Motor neuron (in vitro differentiated cells): ENCODE measurements around the gene SLC15A4. TPM values are rescaled to one million over a fixed set of nuclear protein-coding genes. Genes with fewer than 3 reads are reported as not detected.
A peak's percentile ranks its signal among the peaks of the same experiment; 100 is the strongest.

Experiments used
- ATAC-seq, 8 experiments: fragments of 200-7000 bp; cut with Tn5 transposase; replicated peaks in 6 of 8; 2 replicates each; pipeline ENCODE4 v1.8.0; 2021; ENCODE audit warnings: mild to moderate bottlenecking in 8 of 8, moderate library complexity in 8 of 8
- H3K27ac ChIP-seq, 2 donors: fragments of 250-450 bp; sonication (Bioruptor Pico); 2 replicates each; pipeline ENCODE4 v1.9.0; 2021; ENCODE audit warnings: antibody characterized with exemption in 2 of 2, mild to moderate bottlenecking in 2 of 2, moderate library complexity in 1 of 2
- H3K4me1 ChIP-seq, 2 donors: fragments of 250-450 bp; sonication (Bioruptor Pico); replicated peaks in 1 of 2; 2 replicates each; pipeline ENCODE4 v1.6.1; 2021; ENCODE audit warnings: antibody characterized with exemption in 2 of 2, mild to moderate bottlenecking in 2 of 2, moderate library complexity in 1 of 2
- H3K4me3 ChIP-seq, 5 donors: fragments of 250-450 bp; sonication (Bioruptor Pico); 2 replicates each; pipeline ENCODE4 v1.9.0; 2021; ENCODE audit warnings: antibody characterized with exemption in 5 of 5, mild to moderate bottlenecking in 5 of 5, moderate library complexity in 4 of 5
- WGBS, 10 experiments: fragments of 450-650 bp; shearing (Covaris generic); methylation state at CpG; one replicate each; pipeline ENCODE4 v1.0.0; 2022; 5-methylcytosine and 5-hydroxymethylcytosine counted together
- in situ Hi-C, 9 experiments: fragments of 400-800 bp; cut with MboI; loops; one replicate each; pipeline ENCODE4 v1.15.0; 2021; ENCODE audit warnings: low sequenced_read_pairs in 9 of 9, low pct_unique_long_range_greater_than_20kb in 2 of 9; ENCODE audit not compliant: unreplicated experiment in 9 of 9
- total RNA-seq, 8 experiments: library from RNA; unstranded; fragments of 300-600 nt; gene quantifications; 2 replicates each; pipeline versions ENCODE4 v1.2.3 to v1.2.4, GENCODE V29; 2022

SLC15A4 gene
- 10 to 100 TPM in 3 of 8 experiments, 1 to 10 TPM in 5; 1.8 to 13.9 (median 6.6) TPM for total RNA-seq

- peak; percentile 93 to 98 (median 96) for ATAC-seq
- peaks cover 0 to 13% of the 10 kb centered on the region in 2 donors for H3K4me1 ChIP-seq
- H3K4me3 ChIP-seq = peak within 1 kb of the TSS; percentile 50 to 63 (median 56)
- H3K27ac ChIP-seq = peak within 1 kb of the TSS; percentile 90 to 91
- in situ Hi-C loops = loop anchor here in 2 of 9 experiments (25.0 kb wide), 2 partner anchors 562 to 1088 kb away; partner anchors contain the start of genes TMEM132C (in 1 of the 2) and TMEM132D (in 1 of the 2)
- 0 to 44% (median 8%) methylated on average over 2 to 19 of the region's 63 CpGs; no CpG with 5 or more reads in 1 of the 10 experiments for WGBS, 10 experiments
These were observed at the start of gene SLC15A4 for GRCh38 chr12:128823916-128824839. SLC15A4 (minus strand) TSS chr12:128823958; CDS start chr12:128823943, 15 bp downstream.

DNA sequence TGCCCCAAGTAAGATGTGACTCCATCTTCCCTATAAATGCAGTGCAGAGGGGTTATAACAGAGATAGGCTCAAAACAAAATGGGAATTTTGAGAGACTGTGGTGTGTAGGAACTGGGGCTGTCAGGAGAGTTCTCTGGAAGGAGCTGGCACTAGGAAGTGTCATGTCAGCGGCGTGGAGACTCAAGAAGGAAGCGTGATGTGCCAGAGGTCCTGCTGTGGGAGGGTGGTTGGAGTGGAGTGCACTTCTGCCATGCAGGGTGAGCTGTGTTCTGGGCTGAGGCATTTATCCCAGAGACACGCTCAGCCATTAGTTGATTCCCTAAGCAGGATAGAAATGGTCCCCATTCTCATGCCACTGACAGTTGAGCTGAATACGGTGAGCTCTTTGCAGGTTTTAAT, 48.5 kb upstream of the SLC15A4 start:
- no peak overlapping the region for H3K4me3 ChIP-seq
- WGBS, 10 experiments = 0 to 86% (median 50%) methylated on average over 1 to 4 of the region's 5 CpGs; no CpG with 5 or more reads in 5 of the 10 experiments
- H3K27ac ChIP-seq = no peak overlapping the region
- H3K4me1 ChIP-seq = no peaks in the 10 kb centered on the region
- ATAC-seq = no peak
- in situ Hi-C loops = no loop called here

DNA sequence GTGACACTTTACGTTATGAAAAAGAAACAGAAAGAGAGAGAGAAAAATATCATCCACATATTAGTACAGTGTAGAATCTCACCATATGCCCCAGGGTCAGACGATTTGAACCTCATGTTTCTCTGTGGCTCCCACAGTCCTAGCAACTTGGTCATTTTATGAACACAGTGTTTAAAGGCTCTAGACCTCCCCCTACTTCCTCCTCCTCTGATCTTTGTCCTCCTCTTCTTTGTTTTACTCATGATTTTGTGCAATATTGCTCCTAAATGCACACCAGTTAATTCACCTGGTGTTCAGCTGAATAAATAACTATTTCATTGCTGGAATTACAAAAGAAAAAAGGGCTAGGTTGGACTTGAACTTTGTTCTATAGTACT, 47.7 kb upstream of the SLC15A4 start:
- Histone ChIP-seq H3K27ac (no peak overlapping the region), H3K4me1 (no peaks in the 10 kb centered on the region), H3K4me3 (no peak overlapping the region)
- no peak for ATAC-seq
- in situ Hi-C loops = no loop called here
- 0 to 67% (median 17%) methylated on average over 1 to 2 of the region's 2 CpGs; no CpG with 5 or more reads in 1 of the 10 experiments for WGBS, 10 experiments

DNA sequence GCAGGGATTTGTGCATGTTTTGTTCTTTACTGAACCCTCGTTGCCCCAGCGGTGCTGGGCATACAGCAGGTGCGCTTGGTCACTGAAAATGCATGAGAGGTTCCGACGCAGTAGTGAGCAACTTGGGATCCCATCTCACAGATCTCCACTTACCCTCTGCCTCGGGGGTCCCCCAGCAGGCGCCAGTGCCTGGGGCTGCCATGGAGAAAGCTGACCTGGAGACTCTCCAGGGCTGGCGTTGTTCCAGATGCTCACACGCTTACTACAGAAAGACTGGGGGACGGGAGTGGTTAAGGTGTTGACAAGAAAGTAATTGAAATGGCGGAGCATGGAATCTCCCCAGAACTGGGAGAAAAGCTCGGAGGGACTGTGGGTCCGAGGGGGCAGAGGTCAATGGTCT, 43.7 kb upstream of the SLC15A4 start:
- ATAC-seq = no peak
- Histone ChIP-seq H3K4me3 (no peak overlapping the region), H3K27ac (no peak overlapping the region), H3K4me1 (no peaks in the 10 kb centered on the region)
- in situ Hi-C loops = no loop called here
- WGBS, 10 experiments = 26 to 99% (median 55%) methylated on average over 1 to 13 of the region's 13 CpGs; no CpG with 5 or more reads in 3 of the 10 experiments

DNA sequence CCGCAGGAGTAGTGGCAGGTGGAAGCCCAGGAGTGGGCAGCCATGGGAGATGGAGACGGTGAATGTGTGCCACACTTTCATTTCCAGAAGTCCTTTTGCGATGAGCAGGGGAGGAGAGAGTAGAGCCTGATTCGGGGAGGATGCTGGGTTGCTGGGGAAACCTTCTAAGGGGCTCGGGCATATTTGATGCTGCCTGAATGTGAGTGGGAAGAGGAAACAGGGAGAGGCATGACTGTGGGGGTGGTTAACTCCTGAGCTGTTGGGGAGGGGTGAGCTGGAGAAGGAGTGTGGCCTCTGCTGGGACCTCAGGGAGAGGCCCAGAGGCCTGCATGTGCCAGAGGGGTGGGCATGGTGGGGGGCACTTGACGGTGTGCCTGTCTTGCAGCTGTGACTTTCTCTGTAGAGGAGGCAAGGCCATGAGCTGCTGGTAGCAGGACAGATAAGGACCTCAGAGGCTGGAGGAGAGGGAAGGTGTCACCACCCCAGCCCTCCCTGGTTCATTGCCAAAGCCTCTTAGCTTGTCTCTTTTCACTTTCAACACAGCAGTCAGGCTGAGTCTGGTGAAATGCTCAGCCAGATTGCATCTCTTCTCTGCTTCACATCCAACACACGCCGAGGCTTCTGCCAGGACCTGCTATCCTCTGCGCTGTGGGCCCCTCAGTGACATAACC, 40.9 kb upstream of the SLC15A4 start:
- in situ Hi-C loops = no loop called here
- WGBS, 10 experiments = 13 to 94% (median 49%) methylated on average over 3 to 4 of the region's 9 CpGs; no CpG with 5 or more reads in 3 of the 10 experiments
- no peak overlapping the region for H3K4me3 ChIP-seq
- no peak for ATAC-seq
- no peaks in the 10 kb centered on the region for H3K4me1 ChIP-seq
- H3K27ac ChIP-seq = no peak overlapping the region

DNA sequence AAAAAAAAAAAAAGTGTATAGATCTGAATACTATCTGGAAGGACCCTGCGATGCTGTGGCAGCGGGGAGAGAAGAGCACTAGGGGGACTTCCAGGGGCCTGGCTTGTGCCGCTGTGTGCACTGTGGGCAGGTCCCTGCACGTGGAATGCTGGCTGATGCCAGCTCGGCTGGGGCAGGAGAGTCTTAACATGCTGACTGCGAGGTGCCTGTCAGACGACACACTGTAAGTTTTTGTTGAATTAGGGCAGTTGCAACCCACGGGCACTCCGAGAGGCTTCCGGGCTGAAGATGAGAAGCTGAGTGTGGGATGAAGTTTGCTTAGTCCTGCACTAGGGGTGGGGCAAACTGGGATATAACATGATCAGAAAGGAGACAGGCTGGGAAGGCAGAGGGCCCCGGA, 40.2 kb upstream of the SLC15A4 start:
- no peak for ATAC-seq
- in situ Hi-C loops = no loop called here
- H3K4me3 ChIP-seq = no peak overlapping the region

DNA sequence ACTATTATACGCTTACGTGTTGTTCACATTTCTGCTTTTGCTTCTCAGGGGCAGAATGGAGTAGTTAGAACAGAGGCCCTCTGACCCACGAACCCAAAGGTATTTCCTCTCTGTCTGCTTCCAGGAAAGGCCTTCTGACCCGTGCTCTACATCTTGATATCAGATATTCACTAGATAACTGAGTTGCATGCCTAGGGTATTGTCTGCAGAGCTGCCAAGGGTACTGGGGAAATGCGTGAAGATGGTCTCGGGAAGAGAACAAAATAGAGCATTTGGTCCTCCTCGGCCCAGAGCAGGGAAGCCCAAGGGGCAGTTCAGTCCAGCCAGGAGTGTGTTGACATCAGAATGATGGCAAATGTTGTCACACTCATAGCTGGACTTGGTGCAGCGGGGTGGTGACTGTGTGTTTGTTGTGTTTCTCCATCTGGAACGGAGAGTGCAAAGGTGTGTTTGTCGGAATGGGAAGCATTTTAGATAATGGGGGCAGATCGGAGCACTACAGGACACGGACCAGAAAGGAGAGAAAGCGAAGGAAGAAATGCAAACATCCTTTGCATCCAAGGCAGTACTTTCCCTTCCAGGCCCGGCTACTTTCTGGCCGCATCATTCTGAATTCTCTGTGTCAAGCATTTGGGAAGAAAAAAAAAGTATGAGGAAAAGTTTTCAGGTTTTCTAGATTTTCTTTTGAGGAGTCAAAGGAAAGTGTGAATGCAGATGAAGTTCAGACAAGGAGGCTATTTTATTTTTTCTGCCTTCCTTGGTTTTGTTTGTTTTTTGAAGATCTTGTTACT, 37.7 kb upstream of the SLC15A4 start:
- in situ Hi-C loops = no loop called here
- no peak for ATAC-seq
- Histone ChIP-seq H3K27ac (no peak overlapping the region), H3K4me3 (no peak overlapping the region), H3K4me1 (no peaks in the 10 kb centered on the region)
- WGBS, 10 experiments = 35 to 90% (median 58%) methylated on average over 7 to 14 of the region's 15 CpGs; no CpG with 5 or more reads in 1 of the 10 experiments

More for the DNA sequence above, 40.2 kb upstream of the SLC15A4 start:
- no peaks in the 10 kb centered on the region for H3K4me1 ChIP-seq
- H3K27ac ChIP-seq = no peak overlapping the region
- 0 to 94% (median 60%) methylated on average over 1 to 9 of the region's 11 CpGs; no CpG with 5 or more reads in 3 of the 10 experiments for WGBS, 10 experiments

DNA sequence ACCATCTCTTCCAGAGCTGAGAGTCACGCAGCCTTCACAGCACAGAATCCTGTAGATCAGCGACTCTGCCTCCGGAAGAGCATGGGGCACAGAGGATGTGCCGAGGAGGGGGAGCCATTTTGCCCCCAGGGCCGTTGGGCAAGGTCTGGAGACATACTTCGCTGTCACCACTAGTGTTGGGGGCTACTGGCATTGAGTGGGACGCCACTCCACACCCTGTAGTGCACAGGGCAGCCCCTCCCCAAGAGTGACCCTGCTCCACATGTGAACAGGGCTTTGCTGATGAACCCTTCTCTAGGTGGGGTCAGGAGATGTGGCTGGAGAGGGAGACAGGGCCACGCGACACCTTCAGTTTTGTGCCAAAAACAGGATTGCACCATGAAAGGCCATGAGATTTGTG, 35.6 kb upstream of the SLC15A4 start:
- in situ Hi-C loops = no loop called here
- no peak overlapping the region for H3K27ac ChIP-seq

GRCh38 chr12:128857133-128857763, 33.5 kb upstream of the SLC15A4 start:
- no peaks in the 10 kb centered on the region for H3K4me1 ChIP-seq
- 9 to 69% (median 40%) methylated on average over 2 to 8 of the region's 9 CpGs; no CpG with 5 or more reads in 1 of the 10 experiments for WGBS, 10 experiments
- in situ Hi-C loops = no loop called here
- H3K27ac ChIP-seq = no peak overlapping the region
- no peak overlapping the region for H3K4me3 ChIP-seq
- ATAC-seq = no peak

More for the DNA sequence above, 35.6 kb upstream of the SLC15A4 start:
- Histone ChIP-seq H3K4me1 (no peaks in the 10 kb centered on the region), H3K4me3 (no peak overlapping the region)
- ATAC-seq = no peak
- 20 to 93% (median 53%) methylated on average over 1 to 6 of the region's 9 CpGs; no CpG with 5 or more reads in 3 of the 10 experiments for WGBS, 10 experiments

DNA sequence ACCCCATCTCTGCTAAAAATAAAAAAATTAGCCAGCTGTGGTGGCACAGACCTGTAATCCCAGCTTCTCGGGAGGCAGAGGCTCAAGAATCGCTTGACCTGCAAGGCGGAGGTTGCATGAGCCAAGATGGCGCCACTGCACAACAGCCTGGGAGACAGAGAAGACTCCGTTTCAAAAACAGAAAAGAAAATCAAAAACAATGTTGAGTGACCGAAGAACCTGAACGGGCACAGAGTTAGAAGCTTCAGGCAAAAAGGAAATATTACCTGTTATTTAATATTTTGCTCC, 33.0 kb upstream of the SLC15A4 start:
- WGBS, 10 experiments = 26 to 100% (median 73%) methylated on average over 2 to 7 of the region's 7 CpGs
- no peaks in the 10 kb centered on the region for H3K4me1 ChIP-seq
- H3K27ac ChIP-seq = no peak overlapping the region
- no peak overlapping the region for H3K4me3 ChIP-seq
- in situ Hi-C loops = no loop called here
- no peak for ATAC-seq

DNA sequence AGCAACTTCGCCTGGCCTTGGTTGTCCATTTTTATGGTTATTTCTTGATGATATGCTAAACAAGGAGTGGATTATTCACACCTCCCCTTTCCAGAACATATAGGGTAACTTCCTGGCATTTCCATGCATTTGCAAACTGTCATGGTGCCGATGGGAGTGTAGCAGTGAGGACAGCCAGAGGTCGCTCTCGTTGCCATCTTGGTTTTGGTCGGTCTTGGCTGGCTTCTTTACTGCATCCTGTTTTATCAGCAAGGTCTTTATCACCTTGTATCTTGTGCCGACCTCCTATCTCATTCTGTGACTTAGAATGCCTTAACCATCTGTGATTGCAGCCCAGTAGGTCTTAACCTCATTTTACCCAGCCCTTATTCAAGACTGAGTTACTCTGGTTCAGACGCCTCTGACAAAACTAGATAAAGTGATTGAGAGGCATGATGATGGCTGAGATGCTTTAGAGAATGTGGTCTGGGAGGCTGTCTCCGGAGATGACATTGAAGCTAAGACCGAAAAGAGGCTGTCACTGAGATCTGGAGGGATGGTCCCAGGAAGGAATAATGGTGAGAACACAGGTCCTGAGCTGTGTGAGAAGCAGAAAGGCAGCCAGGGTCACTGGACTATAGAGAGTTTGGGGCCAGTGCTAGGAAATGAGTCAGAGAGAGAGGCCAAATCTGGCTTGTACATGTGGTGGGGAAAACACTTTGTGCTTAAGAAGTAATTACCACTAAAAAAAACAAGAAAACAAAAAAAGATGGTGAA, 32.5 kb upstream of the SLC15A4 start:
- 0 to 93% (median 48%) methylated on average over 1 to 9 of the region's 9 CpGs for WGBS, 10 experiments
- no peak overlapping the region for H3K27ac ChIP-seq
- H3K4me1 ChIP-seq = no peaks in the 10 kb centered on the region
- no peak overlapping the region for H3K4me3 ChIP-seq
- in situ Hi-C loops = no loop called here
- no peak for ATAC-seq
